Liver (tissue), 3 donors: ENCODE results near the gene PITRM1.

Source experiments
- CTCF ChIP-seq: fragments of 150-350 bp; IDR thresholded peaks from 2 replicates; pipeline ENCODE4 v1.5.1; 2017; ENCODE audit warnings: improper control_type of control experiment, low read depth, low read length; ENCODE audit not compliant: missing input control
- FOXA2 ChIP-seq: IDR thresholded peaks from 2 replicates; pipeline ENCODE4 v1.6.1; 2016; ENCODE audit warnings: antibody characterized with exemption
- GABPA ChIP-seq, 2 donors: IDR thresholded peaks in 1 of 2; conservative IDR thresholded peaks in 1 of 2; 2 replicates each; pipeline ENCODE4 v1.6.1; 2016; ENCODE audit warnings: antibody characterized with exemption in 2 of 2, mild to moderate bottlenecking in 1 of 2, moderate library complexity in 1 of 2
- HNF4A ChIP-seq, 2 donors: conservative IDR thresholded peaks; 2 replicates each; pipeline ENCODE4 v1.6.1; 2016; ENCODE audit warnings: antibody characterized with exemption in 2 of 2, mild to moderate bottlenecking in 2 of 2
- JUND ChIP-seq, 2 donors: IDR thresholded peaks; 2 replicates each; pipeline ENCODE4 v1.6.1; 2016; ENCODE audit warnings: antibody characterized with exemption in 2 of 2
- MAX ChIP-seq: IDR thresholded peaks from 2 replicates; pipeline ENCODE4 v1.6.1; 2016; ENCODE audit warnings: antibody characterized with exemption
- NR2F2 ChIP-seq: IDR thresholded peaks from 2 replicates; pipeline ENCODE4 v1.6.1; 2016; ENCODE audit warnings: antibody characterized with exemption
- REST ChIP-seq: IDR thresholded peaks from 2 replicates; pipeline ENCODE4 v1.6.1; 2016; ENCODE audit warnings: antibody characterized with exemption, mild to moderate bottlenecking
- SP1 ChIP-seq: IDR thresholded peaks from 2 replicates; pipeline ENCODE4 v1.6.1; 2018; ENCODE audit warnings: antibody characterized with exemption, mild to moderate bottlenecking
- TAF1 ChIP-seq: conservative IDR thresholded peaks from 2 replicates; pipeline ENCODE4 v1.6.1; 2016; ENCODE audit warnings: antibody characterized with exemption, mild to moderate bottlenecking
- YY1 ChIP-seq: IDR thresholded peaks from 2 replicates; pipeline ENCODE4 v1.6.1; 2016; ENCODE audit warnings: antibody characterized with exemption, mild to moderate bottlenecking
- donor health status: healthy.
- donor health status: healthy.

GRCh38 chr10:3192856-3193635, 20.5 kb upstream of the PITRM1 start:
- no peak for TF ChIP-seq TAF1
- peak; percentile 93 for TF ChIP-seq CTCF
- TF ChIP-seq MAX, result no peak
- no peak for TF ChIP-seq YY1
- no peak for TF ChIP-seq SP1
- TF ChIP-seq REST, result no peak
- TF ChIP-seq JUND (IDR thresholded peaks at IDR 0.05), result no peak
- no peak for TF ChIP-seq GABPA (IDR thresholded peaks at IDR 0.05 in 1 of 2, conservative IDR thresholded peaks at IDR 0.05 in 1 of 2)
- TF ChIP-seq NR2F2, result no peak
- peak; percentile 89 for TF ChIP-seq FOXA2
- no peak for TF ChIP-seq HNF4A (conservative IDR thresholded peaks at IDR 0.05)
